NB4 (cell line): Measurements from ENCODE around the gene DHTKD1.

Experiments
- CTCF ChIP-seq: IDR thresholded peaks from one replicate; pipeline ENCODE4 v1.5.1; 2012; ENCODE audit warnings: low read depth, low read length
- POLR2A ChIP-seq: IDR thresholded peaks from 2 replicates; pipeline ENCODE4 v1.6.1; 2011; ENCODE audit warnings: mild to moderate bottlenecking; ENCODE audit not compliant: insufficient read length; ENCODE audit errors: extremely low read depth

DNA sequence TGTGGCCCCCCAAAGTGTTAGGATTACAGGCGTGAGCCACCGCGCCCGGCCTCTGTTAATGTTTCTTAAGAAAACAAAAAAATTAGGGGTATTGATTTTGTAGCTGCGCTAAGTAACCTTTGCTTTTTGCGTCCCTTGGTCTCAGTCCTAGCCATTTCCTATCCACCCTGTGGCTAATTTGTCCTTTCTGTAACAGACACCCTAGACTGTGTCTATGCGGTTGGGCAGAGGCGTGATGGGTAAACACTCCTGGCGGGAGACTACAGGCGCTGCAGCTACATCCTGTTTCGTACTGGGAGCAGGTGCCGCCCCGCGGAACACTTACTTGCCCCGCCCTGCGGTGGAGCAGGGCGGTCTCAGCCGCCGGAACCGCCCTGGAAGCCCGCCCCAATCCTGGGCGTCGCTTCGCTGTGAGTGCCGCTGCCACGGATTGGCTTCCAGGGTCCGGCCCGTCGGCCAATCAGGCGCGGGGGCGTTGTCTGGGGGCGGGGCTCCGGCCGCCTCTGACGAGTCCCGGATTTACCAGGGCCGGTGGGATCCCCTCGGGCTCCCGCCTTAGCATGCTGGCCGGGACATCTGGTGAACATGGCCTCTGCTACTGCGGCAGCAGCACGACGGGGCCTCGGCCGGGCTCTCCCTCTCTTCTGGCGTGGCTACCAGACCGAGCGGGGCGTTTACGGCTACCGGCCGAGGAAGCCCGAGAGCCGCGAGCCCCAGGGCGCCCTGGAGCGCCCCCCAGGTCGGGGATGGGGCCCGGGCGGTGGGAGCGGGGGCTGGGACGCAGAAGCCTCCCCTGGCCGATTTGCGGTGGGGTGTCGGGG lies at the start of gene DHTKD1:
- TF ChIP-seq POLR2A, result peak; percentile 47
- no peak for TF ChIP-seq CTCF
